ENCODE measurements around the gene ATP5F1B.

DNA sequence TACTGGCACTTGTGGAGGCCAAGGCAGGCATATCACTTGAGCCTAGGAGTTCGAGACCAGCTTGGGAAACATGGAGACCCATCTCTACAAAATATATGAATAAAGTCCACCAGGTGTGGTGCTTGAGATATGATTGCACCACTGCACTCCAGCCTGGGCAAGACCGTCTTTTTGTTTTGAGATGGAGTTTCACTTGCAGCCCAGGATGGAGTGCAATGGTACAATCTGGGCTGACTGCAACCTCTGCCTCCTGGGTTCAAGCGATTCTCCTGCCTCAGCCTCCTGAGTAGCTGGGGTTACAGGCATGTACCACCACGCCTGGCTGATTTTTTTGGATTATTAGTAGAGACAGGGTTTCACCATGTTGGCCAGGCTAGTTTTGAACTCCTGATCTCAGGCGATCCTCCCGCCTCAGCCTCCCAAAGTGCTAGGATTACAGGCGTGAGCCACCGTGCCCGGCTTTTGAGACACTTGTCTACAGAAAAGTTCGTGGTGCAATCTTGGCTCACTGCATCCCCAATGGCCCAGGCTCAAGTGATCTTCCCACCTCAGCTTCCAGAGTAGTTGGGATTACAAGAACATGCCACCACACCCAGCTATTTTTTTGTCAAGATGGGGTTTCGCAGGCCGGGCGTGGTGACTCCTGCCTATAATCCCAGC lies 16.3 kb upstream of the ATP5F1B start:
- TF ChIP-seq, protein P1, sequence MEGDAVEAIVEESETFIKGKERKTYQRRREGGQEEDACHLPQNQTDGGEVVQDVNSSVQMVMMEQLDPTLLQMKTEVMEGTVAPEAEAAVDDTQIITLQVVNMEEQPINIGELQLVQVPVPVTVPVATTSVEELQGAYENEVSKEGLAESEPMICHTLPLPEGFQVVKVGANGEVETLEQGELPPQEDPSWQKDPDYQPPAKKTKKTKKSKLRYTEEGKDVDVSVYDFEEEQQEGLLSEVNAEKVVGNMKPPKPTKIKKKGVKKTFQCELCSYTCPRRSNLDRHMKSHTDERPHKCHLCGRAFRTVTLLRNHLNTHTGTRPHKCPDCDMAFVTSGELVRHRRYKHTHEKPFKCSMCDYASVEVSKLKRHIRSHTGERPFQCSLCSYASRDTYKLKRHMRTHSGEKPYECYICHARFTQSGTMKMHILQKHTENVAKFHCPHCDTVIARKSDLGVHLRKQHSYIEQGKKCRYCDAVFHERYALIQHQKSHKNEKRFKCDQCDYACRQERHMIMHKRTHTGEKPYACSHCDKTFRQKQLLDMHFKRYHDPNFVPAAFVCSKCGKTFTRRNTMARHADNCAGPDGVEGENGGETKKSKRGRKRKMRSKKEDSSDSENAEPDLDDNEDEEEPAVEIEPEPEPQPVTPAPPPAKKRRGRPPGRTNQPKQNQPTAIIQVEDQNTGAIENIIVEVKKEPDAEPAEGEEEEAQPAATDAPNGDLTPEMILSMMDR (IDR thresholded peaks at IDR 0.05; ENCODE audit: insufficient read depth, low read length): no peak
- TF ChIP-seq GABPA (IDR thresholded peaks at IDR 0.05; ENCODE audit: low read depth) (no peak), POLR2AphosphoS5 (IDR thresholded peaks at IDR 0.05; ENCODE audit: low read depth) (peak; percentile 67)
- TF ChIP-seq, protein P2, sequence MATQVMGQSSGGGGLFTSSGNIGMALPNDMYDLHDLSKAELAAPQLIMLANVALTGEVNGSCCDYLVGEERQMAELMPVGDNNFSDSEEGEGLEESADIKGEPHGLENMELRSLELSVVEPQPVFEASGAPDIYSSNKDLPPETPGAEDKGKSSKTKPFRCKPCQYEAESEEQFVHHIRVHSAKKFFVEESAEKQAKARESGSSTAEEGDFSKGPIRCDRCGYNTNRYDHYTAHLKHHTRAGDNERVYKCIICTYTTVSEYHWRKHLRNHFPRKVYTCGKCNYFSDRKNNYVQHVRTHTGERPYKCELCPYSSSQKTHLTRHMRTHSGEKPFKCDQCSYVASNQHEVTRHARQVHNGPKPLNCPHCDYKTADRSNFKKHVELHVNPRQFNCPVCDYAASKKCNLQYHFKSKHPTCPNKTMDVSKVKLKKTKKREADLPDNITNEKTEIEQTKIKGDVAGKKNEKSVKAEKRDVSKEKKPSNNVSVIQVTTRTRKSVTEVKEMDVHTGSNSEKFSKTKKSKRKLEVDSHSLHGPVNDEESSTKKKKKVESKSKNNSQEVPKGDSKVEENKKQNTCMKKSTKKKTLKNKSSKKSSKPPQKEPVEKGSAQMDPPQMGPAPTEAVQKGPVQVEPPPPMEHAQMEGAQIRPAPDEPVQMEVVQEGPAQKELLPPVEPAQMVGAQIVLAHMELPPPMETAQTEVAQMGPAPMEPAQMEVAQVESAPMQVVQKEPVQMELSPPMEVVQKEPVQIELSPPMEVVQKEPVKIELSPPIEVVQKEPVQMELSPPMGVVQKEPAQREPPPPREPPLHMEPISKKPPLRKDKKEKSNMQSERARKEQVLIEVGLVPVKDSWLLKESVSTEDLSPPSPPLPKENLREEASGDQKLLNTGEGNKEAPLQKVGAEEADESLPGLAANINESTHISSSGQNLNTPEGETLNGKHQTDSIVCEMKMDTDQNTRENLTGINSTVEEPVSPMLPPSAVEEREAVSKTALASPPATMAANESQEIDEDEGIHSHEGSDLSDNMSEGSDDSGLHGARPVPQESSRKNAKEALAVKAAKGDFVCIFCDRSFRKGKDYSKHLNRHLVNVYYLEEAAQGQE (IDR thresholded peaks at IDR 0.05; ENCODE audit: insufficient replicate concordance, low read depth): no peak

Measured in HL-60 (cell line).